PFSK-1 (cell line): ENCODE results near the gene FOXN1.

Experiments used
- FOXP2 ChIP-seq: optimal IDR thresholded peaks from 2 replicates; pipeline ENCODE3; 2011; ENCODE audit warnings: borderline replicate concordance, control low read depth, inconsistent platforms; ENCODE audit not compliant: insufficient read depth; ENCODE audit errors: extremely low read length, extremely low read depth
- POLR2AphosphoS5 ChIP-seq: IDR thresholded peaks from 2 replicates; pipeline ENCODE4 v1.6.1; 2012; ENCODE audit warnings: low read depth, mild to moderate bottlenecking, control low read depth, low read length, moderate library complexity
- SIN3A ChIP-seq: IDR thresholded peaks from 2 replicates; pipeline ENCODE4 v1.6.1; 2012; ENCODE audit warnings: mild to moderate bottlenecking, low read length, moderate library complexity, borderline replicate concordance; ENCODE audit not compliant: insufficient read depth
- TAF1 ChIP-seq: IDR thresholded peaks from 2 replicates; pipeline ENCODE4 v1.6.1; 2012; ENCODE audit warnings: low read length, control low read depth, borderline replicate concordance; ENCODE audit not compliant: insufficient read depth
- TF ChIP-seq, protein P1 (sequence below), 2 experiments: IDR thresholded peaks; 2 replicates each; pipeline versions ENCODE4 v1.6.1 to v1.8.0; 2011 to 2012; ENCODE audit warnings: low read depth in 2 of 2, low read length in 2 of 2, control low read depth in 1 of 2, inconsistent platforms in 1 of 2, mild to moderate bottlenecking in 1 of 2, moderate library complexity in 1 of 2; ENCODE audit not compliant: insufficient read depth in 1 of 2

FOXN1 gene

DNA sequence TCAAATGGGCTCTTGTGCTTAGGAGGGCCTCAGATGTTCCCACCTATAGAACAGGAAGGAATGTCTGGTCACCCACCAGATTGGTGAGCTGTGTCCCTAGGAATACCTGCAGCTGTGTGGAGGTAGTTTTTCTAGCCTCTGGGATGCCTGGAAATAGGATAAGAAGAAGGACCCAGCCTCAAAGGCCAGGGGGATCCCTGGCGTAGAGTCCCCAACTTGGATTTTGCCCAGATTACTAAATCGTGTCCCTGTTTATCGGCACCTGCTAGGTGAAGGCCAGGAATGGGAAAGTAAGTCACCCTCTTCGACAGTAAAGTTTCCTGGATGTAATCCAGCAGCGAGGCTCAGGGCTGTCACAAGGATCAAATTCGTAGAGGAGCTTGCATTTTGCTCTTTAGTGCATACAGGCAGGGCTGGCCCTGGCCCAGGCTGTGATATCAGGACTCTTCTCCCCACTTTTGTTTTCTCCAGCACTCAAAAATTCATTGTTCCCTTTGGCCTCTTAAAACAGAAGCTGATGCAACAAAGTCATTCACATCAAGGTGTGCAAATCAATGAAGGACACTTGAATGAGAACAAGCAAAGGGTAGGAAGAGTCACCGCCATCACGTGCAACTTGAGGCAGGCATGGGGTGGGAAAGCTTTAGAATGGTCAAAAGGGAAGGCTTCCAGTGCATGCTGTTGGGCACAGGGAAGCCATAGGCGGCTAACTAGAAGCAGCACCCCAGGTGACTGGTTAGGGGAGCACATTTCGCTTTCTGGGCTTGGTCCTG lies 25.2 kb upstream of the FOXN1 start:
- TF ChIP-seq, protein P1, sequence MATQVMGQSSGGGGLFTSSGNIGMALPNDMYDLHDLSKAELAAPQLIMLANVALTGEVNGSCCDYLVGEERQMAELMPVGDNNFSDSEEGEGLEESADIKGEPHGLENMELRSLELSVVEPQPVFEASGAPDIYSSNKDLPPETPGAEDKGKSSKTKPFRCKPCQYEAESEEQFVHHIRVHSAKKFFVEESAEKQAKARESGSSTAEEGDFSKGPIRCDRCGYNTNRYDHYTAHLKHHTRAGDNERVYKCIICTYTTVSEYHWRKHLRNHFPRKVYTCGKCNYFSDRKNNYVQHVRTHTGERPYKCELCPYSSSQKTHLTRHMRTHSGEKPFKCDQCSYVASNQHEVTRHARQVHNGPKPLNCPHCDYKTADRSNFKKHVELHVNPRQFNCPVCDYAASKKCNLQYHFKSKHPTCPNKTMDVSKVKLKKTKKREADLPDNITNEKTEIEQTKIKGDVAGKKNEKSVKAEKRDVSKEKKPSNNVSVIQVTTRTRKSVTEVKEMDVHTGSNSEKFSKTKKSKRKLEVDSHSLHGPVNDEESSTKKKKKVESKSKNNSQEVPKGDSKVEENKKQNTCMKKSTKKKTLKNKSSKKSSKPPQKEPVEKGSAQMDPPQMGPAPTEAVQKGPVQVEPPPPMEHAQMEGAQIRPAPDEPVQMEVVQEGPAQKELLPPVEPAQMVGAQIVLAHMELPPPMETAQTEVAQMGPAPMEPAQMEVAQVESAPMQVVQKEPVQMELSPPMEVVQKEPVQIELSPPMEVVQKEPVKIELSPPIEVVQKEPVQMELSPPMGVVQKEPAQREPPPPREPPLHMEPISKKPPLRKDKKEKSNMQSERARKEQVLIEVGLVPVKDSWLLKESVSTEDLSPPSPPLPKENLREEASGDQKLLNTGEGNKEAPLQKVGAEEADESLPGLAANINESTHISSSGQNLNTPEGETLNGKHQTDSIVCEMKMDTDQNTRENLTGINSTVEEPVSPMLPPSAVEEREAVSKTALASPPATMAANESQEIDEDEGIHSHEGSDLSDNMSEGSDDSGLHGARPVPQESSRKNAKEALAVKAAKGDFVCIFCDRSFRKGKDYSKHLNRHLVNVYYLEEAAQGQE (IDR thresholded peaks at IDR 0.05; ENCODE audit: insufficient read depth in 1 of 2, low read depth in 2 of 2, low read length in 2 of 2): no peak
- TF ChIP-seq TAF1: no peak
- TF ChIP-seq SIN3A: no peak
- TF ChIP-seq FOXP2: no peak
- TF ChIP-seq POLR2AphosphoS5: no peak

DNA sequence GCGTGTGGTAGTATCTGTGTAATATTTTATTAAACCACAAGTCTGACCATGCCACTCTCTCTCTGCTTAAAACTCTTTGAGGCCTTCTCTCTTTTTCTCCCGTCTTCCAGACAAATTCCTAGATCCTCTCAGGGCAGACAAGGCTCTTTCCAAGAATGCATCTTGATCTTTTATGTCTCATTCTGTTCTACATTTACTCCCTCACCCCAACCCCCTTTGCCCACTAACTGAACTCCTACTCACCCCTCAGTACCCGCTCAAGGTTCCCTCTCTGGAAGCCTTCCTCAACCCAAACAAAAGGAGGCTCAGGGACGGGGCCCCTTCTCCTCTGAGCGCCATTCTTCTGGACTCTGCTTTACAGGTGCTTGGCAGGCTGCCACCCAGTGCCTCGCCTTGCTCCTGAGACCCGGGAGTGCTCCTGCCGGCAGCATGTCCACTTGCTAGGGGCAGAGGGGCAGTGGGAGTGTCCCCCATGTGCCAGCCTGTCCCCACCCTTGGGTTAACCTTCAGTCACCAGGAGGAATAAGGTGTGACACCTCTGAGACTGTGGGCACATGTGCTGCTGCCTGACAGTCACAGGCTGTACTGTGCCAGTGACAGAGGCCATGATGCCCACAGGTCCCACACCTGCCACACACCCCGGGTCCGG lies 23.5 kb upstream of the FOXN1 start:
- TF ChIP-seq TAF1 (no peak), POLR2AphosphoS5 (no peak), SIN3A (no peak)
- TF ChIP-seq, protein P1 (IDR thresholded peaks at IDR 0.05; ENCODE audit: insufficient read depth in 1 of 2, low read depth in 2 of 2, low read length in 2 of 2): no peak

DNA sequence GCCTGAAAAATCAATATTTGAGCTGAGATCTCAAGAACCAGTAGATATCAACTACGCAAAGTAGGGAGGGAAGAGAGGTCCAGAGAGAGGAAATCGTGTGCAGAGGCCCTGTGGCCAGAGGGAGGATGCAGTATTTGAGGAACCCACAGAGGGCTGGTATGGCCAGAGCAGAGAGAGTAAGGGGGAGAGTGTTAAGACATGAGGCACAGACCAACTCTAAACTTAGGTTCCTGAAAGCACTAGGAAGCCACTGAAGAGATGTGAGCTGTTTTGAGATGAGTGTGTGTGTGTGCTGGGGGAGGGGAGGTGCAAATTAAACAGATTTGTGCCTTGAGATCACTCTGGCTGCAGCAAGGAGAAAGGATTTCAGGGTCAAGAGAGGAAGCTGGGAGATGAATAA lies 21.9 kb upstream of the FOXN1 start:
- TF ChIP-seq POLR2AphosphoS5: no peak

DNA sequence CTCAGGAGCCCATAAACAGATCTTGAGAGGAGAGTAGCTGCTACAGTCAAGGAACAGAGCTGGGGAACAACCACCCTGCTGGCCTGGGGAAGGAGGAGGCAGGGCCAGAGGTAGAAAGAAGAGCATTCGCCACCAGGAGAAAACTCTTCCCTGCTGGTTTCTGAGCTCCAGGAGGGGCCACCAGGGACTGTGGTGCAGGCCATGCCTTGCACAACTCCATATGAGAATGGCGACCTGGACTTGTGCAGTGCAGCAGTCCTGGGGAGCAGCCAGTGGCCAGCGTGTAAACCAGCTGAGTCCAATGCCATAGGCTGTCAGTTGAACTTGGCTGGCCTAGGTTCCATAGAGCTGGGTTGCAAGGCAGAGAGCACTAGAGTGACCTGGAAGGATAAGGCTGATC lies 21.1 kb upstream of the FOXN1 start:
- TF ChIP-seq FOXP2: no peak
- TF ChIP-seq TAF1: no peak
- TF ChIP-seq SIN3A: no peak
- TF ChIP-seq, protein P1 (IDR thresholded peaks at IDR 0.05; ENCODE audit: insufficient read depth in 1 of 2, low read depth in 2 of 2, low read length in 2 of 2): no peak
- TF ChIP-seq POLR2AphosphoS5: no peak

DNA sequence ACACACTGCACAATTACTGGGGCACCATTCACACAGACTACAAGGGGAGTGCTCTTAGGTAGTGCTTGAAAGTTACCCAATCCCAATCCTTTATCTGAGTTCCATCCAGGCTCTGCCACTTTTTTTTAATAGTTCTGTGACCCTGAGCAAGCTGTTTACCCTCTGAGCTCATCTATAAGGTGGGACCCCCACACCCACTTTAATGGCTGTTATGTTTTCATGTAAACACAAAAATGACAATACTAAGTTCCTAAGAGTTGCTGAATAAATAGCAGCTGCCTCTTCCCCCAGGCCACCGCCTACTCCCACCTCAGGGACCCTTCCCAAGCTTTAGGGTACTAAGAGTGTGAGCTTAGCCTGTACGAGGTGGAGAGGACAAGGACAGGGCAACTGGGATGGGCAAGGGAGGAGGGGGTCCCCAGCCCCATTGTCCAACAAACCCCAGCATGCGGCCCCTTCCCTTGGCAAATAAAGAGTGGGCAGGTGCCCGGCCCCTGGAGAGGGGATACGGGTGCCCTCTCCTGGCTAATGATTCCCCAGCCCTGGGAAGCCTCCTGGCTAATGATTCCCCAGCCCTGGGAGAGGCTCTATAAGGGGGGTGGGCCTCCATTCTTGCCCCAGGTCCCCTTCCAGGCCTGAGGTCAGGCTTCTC lies 18.1 kb upstream of the FOXN1 start:
- TF ChIP-seq, protein P1 (IDR thresholded peaks at IDR 0.05; ENCODE audit: insufficient read depth in 1 of 2, low read depth in 2 of 2, low read length in 2 of 2): no peak
- TF ChIP-seq FOXP2: no peak
- no peak for TF ChIP-seq POLR2AphosphoS5
- no peak for TF ChIP-seq SIN3A
- TF ChIP-seq TAF1: no peak
